Measurements from ENCODE around the gene RDH12.

The RDH12 gene

DNA sequence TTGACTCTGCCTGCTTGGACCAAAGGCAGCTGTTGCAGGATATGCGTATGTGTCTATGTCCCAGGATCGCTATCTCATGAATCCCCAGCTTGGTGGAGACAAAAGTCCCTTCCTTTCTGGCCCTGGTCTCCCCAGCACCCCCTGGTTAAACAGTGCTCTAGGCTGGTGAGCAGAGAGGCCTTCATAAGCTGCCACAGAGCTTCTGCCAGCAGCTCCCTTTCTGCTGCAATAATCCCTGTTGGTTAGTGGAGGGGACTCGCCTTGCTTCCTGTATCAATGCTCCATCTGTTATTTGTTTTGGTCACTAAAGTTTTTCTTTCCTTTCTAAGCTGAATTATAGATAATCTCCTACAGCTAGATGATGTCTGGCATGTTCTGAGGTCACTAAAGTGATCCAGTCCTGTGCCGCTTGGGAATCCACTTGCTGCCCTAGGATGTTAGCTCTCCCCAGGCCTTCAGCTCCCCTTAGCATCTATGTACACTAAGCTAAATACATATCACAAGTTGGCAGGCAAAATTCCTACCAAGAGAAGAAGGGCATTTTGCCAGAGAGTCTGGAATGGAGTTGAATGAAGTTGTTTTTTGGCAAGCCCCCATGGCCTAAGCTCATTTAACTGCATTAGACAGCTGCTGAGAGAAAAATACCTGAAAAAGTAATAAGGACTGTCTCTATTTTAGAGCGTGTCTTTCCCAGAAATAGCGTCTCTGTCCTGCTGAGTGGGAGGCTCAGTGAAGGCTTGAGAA is 47.8 kb downstream of the RDH12 start:
- DNase-seq = no peak

DNA sequence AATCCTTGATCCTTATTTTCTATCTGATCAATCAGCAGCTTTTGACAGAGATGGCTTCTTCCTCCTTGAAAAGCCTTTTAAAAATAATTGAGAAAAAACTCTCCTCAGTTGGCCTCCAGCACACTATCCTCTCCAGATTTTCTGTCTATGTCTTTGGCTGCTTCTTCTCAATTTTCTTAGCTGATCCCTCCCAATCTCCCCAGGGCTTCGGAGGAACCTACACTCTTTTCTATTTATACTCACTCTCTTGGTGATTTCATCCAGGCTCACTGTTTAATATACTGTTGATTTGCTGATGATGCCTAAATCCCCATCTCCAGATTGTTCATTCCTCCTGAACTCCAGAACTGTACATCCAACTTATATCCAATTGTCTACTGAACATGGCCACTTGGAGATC is 54.8 kb downstream of the RDH12 start:
- DNase-seq = no peak

DNA sequence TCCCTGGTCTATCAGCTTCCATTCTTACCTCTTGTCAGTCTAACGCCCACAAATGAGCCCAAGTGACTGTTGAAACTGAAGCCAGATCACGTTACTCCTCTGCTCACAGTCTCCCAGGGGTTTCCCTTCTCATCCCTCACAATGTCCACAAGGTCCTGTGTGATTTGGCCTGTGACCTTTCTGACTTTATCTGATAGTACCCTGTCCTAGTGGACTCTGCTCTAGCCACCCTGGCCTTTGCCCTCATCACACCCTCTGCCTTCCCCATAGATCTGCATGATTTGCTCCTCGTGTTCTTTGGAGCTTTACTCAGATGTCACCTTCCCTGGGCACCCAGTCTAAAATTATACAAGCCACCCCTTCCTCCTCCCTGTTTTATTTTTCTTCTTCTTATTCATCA is 55.5 kb downstream of the RDH12 start:
- no peak for DNase-seq

DNA sequence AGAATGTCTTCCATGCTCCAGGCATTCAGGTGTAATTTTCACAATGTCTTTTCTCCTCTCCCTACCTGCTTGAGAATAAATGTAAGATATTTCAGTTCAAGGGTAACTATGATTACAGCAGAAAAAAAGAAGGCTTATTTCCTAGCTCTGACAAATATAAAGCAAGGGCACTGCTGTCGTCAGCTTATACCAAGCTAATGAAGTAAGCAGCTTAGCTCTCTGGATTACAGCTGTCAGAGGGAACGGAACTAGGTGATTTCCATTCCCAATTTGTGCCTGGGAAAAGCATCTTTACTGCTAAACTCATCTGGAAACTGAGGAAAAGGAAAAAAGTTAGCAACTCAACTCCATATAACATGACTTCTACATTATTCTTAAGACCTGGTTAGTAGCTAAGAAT is 58.2 kb downstream of the RDH12 start:
- DNase-seq = no peak

DNA sequence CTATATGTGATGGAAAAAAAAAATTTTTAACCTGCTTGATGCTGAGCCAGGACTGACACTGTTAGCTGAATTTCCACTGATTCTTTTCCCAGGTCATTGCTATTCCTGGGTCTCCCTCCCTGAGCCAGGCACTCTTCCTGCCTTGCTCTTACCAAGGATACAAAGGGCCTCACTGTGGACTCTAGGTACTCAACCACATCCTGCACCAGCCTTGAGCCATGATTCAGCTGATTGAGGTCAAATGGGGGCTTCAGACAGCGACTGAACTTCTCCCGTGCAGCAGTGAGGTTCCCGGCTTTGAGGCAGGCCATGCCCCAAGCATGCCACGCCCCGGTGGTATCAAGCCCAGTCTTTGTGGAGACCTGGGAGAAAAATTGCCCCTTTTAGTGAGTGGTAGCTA is 60.4 kb downstream of the RDH12 start:
- no peak for DNase-seq

DNA sequence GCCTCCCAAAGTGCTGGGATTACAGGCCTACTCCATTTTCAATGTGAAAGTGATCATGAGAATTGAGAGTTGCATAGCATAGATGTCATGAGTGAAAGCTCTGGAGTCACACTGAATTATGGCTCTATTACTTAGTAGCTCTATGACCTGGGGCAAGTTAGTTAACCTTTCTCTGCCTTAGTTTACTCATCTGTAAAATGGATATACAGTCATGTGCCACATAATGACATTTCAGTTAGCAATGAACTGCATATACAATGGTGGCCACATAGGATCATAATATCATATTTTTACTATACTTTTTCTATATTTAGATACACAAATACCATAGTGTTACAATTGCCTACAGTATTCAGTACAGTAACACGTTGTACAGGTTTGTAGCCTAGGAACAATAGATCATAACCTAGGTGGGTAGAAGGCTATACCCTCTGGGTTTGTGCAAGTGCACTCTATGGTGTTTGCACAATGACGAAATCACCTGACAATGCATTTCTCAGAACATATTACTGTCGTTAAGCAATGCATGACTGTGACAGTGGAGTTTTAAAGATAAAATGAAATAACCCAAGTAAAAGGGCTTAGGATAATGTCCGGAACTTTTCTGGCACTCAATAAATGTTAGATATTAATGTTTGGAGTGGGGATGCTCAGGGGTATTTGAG is 61.6 kb downstream of the RDH12 start:
- no peak for DNase-seq

DNA sequence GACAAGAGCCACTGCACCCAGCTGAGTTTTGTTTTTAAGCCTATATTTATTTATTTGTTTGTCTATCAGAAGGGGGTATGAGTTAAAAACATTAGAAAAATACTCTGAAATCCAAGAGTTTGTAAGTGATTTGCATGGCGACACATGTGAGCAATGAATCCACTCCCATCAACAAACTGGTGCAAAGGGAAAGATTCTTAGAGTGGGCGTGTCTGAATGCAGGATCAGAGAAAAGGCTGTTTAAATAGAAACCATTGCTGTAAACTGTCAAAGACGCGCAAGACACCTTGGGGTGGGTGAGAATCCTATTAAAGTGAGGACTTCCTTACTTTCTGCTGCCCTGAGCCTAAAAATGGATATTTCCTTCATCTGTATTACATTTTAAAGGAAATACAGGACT is 62.8 kb downstream of the RDH12 start:
- DNase-seq = no peak

DNA sequence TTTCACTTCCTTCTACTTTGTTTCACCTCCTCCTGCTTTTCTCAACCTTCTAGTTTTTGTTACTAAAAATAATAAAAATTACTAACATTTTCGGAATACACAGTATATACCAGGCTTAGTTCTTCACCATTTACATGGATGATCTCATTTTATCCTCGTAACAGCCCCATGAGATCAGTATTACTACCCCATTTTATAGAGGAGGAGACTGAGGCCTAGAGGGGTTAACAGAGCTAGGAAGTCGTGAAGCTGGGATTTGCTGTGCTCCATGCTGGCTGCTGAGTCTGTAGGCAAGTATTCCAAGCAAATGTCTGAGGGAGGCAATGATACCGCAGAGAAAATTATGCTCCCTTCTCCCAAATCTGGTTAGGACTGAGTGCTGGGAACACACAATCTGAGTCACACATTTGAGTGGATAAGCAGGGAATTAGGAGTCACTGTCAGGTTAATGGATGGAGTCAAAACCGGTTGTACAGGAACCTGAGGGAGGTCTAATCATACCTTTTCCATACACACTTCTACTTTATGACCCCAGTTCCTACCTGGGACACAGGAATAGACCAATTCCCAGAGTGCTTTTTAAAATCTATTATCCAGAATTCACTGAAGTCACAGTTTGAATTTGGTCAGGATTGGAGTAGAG is 63.6 kb downstream of the RDH12 start:
- no peak for DNase-seq

DNA sequence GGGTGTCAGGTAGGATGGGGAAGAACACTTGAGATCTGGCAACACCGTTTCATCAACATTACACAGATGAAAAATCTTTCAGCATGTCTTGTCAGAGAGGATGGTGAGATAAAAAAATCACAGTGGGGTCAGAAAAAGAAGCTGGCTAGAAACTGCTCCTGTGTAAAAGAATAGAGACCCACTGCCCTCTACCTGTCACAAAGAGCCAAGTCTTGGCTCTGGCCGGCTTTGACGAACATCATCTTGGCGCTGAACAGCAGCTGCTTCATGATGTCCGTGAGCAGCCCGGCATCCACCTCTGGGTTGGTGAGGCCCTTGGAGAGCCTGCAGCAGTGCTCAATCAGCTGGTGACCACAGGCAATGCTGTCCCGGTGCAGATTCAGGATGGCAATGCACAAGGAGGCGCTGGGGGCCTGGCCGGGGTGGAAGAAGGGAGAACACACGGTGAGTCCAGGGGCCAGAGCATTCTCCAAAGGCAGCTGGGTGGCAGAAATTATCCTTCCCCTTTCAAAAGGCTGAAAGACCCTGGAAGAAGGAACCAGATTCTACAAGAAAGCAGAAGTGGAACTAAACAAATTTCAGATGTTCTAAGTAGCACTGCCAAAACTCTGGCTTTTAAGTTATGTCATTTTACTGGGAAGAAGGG is 64.5 kb downstream of the RDH12 start:
- DNase-seq = no peak

DNA sequence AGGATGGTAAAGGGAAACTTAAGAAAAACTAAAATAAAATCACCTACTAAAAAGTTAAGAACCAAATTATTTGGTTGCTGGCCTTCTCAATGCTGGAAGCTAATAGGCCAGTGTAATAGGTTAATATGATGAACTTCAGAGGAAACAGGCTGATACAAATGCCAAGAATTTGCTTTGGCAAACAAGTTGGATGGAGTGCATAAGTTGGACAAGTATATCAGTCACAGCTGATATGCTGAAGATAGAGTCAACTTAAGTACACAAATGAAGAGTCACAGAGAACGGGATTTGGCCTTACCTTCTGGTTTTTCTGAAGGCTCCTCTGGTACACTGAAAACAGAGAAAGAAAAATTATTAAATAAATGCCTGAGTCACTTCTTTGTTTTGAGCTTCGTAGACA is 66.5 kb downstream of the RDH12 start:
- no peak for DNase-seq

DNA sequence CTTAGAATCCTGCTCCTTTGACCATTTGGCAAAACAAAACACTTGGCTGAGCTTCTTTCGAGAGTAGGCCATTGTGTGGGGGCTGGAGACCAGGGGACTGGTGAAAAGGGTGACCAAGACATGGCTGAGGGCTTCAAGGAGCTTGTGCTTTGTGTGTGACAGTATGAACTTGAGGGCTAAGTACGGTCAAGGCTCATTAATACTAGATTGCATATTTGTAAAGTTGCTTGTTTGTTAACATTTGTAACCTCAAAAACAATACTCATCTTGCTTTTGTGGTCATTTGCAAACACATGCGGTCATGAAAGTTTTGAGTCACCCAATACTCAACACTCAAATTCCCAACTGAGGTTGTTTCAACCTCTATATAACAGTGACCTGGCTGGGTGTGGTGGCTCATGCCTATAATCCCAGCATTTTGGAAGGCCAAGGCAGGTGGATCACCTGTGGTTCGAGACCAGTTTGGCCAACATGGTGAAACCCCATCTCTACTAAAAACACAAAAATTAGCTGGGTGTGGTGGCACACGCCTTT is 72.2 kb downstream of the RDH12 start:
- no peak for DNase-seq

DNA sequence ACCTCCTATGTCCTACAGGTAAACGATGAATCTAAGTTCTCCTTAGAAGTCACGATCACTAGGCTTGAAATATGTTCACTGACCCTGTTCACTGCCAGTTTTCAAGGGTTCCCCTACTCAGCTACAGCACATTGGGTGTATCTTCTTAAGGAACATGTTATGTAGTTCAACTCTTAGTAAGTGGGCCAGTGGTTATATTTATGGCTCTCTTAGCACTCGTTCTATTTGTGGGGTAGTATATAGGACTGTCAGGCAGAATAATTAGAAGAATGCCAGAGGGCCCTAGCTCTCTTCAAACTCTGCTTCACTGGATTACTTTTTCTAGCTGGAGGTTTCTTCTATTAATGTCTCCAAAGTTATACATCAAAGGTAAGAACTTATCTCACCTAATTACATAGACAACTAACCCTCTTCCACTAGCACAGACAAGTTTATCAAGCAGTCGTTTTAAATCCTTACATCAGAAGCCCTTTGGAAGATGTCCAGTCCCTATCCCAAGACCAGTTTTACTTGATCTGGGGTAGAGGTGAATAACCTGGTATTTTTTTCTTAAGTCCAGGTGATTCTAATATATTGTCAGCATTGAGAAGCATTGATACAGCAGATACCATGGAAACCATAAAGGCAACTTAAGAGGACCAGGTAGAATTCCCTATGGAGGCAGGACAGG is 75.1 kb downstream of the RDH12 start:
- DNase-seq = no peak

DNA sequence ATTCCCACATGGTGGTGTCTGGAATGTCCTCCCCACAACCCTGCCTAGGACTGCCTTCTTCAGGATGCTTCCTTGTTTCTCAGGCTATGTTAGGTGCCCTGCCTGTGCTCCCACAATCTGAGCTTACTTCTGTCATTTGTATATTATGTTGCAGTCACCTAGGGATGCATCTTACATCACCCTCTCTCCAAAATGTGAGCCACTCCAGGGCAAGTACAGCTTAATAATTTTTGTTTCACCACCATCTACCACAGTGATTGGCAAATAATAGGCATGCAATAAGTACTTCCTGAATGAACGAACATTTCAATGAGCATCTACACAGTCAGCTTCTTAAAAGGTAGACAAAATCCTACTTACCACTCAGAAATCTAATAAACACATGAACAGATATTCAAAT is 77.1 kb downstream of the RDH12 start:
- DNase-seq = no peak

DNA sequence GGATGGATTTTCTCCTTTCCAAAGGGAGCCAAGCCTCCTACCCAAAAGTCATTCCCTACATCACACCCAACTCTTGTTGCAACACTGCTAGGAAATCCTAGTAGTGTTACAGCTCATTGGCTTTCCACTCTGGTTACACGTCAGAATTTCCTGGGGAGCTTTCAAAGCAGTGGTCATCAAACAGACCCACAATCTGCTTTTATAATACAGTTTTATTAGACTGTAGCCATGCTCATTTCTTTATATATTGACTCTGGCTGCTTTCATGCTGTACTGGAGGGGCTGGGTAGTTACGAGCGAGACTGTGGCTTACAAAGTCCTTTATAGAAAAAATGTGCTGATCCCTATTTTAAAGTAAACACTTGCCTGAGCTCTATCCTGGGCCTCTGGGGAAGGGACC is 80.4 kb downstream of the RDH12 start:
- DNase-seq = no peak
